GM19240 (cell line): ENCODE results near the gene CD99.
"Not testable (repeated sequence)": the region's sequence is repeated elsewhere in the genome, so short reads cannot be mapped to it uniquely, and the experiment has no call there.

Experiments
- DNase-seq: peaks from one replicate; pipeline ENCODE4 v3.0.0; 2011; ENCODE audit warnings: low spot score; ENCODE audit not compliant: insufficient read length

Gene CD99

DNA sequence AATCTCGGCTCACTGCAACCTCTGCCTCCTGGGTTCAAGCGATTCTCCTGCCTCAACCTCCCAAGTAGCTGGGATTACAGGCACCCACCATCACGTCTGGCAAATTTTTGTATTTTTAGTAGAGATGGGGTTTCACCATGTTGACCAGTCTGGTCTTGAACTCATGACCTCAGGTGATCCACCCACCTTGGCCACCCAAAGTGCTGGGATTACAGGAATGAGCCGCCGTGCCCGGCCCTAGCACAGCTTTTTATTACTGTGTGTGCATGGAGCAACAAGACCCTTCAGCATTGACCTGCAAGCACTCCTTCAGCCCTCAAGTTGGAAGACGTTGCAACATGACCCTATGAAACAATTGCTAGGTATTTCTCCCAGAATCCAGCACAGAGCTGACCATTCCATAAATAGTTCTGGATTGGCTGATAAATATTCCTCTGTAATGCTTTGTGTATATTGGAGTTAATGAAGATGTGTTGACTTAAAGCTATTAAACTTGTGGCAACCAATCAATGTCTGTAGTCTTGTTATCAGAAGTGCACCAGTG, 15.4 kb upstream of the CD99 start:
- not testable (repeated sequence) for DNase-seq

DNA sequence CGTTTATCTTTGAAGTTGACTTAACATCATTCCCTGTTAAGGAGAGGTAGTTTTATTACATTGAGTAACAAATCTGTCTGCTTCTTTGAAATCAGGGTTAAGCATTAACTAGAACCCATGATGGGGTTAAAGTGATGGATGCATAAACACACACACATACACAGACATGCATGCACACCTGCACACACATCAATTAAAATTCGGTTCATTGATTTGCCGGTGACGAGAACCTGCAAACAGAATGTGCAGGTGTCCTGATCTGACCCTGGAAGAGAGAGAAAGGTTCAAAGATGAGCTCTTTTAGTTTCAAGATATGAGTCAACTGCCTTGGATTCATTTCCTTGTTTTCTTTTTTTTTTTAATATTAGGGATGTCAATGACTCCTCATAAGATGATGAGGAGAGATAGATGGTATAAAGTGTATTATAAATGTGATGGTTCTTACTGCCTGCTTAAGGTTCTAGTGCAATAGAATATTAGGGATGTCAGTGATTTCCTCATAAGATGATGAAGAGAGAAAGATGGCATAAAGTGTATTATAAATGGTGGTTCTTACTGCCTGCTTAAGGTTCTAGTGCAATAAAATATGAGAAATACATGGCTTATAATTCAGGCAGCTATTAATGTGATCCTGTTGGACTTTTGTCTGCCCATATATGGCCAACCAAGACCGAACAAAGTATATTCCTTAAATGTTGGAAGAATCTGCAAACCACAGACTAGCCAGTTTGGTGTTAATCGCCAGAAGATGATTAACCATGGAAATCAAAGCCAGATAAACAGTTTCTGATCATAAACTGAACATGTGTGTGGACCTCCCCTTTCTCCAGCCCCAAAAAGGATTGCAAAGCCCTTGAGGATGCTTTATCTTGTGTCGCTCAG, 14.1 kb upstream of the CD99 start:
- no peak for DNase-seq

GRCh38 chrX:2677764-2678163, 13.3 kb upstream of the CD99 start:
- no peak for DNase-seq

- no peak for DNase-seq
Measured at GRCh38 chrX:2678583-2678982, 12.5 kb upstream of the CD99 start.

- DNase-seq: no peak
Measured at GRCh38 chrX:2679534-2680485, 11.3 kb upstream of the CD99 start.

- DNase-seq: no peak
Measured at GRCh38 chrX:2680486-2681348, 10.4 kb upstream of the CD99 start.

GRCh38 chrX:2682565-2683177, 8.4 kb upstream of the CD99 start:
- no peak for DNase-seq

DNA sequence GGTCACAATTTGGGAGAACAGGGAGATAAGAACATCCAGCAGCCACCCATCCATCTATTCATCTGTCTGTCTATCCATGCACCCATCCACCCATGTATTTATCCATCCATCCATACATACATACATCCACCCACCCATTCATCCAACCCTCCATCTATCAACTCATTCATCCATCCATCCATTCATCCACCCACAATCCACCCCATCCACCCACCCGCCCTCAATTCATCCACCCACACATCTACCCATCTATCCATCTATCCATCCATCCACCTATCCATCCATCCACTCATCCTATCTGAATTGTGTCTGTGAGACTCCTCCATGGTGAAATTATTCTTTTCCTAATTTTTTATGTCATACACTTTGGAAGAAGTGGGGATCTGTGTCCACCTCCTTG, 6.8 kb upstream of the CD99 start:
- no peak for DNase-seq

DNA sequence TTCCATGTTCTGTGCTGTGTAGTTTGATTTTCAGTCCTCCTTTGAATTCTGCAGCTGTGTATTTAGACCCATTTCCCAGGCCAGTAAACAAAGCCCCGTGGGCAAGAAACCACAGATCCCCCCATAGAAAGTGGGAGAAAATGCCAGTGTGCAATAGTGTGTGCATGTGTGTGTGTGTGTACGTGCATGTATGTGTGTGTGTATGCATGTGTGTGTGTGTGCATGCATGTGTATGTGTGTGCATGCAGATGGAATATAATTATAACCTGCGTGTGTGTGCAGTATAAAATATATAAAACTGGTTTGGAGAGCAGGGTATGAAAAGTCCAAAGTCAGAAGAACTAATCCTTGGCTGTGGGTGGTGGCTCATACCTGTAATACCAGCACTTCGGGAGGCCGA, 5.2 kb upstream of the CD99 start:
- DNase-seq: no peak

- no peak for DNase-seq
Measured at GRCh38 chrX:2689773-2690666, 1.1 kb upstream of the CD99 start.

DNA sequence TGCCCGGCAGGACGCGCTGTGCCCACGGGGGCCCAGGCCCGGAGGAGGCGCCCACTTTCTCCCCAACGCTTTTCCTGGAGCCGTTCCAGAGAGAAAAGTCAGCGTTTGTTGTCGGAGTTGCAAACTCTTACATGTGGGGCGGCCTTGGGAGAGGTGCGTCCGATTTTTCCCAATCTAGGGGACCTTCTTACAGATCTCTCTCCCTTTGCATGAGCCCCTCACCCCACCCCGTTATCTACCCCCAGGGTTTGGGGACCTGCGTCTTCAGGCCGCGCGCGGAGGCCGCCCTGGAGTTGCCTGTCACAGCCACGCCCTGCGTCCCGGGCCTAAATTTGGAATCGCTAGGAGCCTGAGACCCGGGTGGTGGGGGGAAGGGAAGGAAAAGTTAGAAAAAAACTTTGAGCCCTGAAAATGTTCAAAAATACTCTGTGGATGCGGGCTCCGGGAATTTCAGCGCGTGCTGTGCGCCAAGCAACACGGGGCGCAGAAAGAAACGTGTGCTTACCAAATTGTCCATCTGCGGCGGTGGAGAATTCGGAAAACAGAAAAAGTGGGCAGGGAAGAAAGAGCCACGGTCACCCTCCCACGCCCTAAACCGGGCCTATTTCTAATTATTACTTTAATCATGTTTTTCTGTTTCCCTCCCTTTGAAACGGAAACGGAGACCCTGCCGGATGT, 587 bp downstream of the CD99 start:
- DNase-seq: no peak

- DNase-seq: no peak
Measured at GRCh38 chrX:2692221-2693112, 1.4 kb downstream of the CD99 start.

- no peak for DNase-seq
Measured at GRCh38 chrX:2693113-2694002, 2.3 kb downstream of the CD99 start.

- no peak for DNase-seq
Measured at GRCh38 chrX:2694914-2695267, 3.8 kb downstream of the CD99 start.

- DNase-seq: peak; percentile 35
Measured at GRCh38 chrX:2696698-2697215, 5.7 kb downstream of the CD99 start.

DNA sequence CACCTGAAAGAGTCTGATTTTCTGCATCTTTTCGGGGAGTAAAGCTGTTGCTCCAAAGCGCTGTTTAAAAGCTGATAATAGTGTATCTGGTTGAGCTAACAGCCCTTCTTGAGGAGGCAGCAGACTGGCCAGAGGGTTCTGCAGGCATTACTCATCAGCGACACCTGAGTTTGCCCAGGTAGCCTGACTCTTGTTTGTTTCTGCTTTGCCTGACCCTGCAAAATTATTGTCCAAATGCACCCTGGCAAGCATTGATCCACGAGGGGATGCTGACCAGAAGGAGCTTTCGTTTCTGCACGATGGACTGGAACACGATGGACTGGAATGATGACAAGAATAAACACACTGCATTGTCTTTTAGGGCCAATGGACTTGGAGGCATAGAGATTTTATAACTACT, 6.2 kb downstream of the CD99 start:
- DNase-seq: no peak
